ENCODE measurements around the gene UNKL.

The UNKL gene

DNA sequence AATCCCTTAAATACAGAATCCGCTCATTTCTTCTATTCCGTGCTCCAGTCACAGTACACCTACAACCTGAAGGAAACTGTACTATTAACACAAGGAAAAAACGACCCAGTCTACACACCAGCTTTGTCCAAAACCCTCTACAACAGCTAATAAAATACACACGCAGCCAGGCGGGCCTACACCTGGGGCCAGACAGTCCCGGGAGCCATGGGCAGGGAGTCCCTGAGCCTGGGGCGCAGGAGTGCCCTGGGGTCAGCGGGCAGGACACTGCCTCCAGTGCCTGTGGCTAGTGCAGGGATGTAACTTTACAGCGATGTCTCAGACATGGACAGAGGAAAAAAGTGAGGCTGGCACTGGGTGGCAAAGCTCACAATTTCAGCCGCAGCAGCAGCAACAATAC is 34.3 kb downstream of the UNKL start:
- TF ChIP-seq, protein P1, sequence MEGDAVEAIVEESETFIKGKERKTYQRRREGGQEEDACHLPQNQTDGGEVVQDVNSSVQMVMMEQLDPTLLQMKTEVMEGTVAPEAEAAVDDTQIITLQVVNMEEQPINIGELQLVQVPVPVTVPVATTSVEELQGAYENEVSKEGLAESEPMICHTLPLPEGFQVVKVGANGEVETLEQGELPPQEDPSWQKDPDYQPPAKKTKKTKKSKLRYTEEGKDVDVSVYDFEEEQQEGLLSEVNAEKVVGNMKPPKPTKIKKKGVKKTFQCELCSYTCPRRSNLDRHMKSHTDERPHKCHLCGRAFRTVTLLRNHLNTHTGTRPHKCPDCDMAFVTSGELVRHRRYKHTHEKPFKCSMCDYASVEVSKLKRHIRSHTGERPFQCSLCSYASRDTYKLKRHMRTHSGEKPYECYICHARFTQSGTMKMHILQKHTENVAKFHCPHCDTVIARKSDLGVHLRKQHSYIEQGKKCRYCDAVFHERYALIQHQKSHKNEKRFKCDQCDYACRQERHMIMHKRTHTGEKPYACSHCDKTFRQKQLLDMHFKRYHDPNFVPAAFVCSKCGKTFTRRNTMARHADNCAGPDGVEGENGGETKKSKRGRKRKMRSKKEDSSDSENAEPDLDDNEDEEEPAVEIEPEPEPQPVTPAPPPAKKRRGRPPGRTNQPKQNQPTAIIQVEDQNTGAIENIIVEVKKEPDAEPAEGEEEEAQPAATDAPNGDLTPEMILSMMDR (IDR thresholded peaks at IDR 0.05; ENCODE audit: insufficient read depth, low read length, poor library complexity, severe bottlenecking) = no peak
- TF ChIP-seq EZH2phosphoT487 (conservative IDR thresholded peaks at IDR 0.05; ENCODE audit: low read length) = no peak
- Histone ChIP-seq H3K9me3 (ENCODE audit: insufficient read depth, low read length) (no peaks in the 10 kb centered on the region), H3K9ac (ENCODE audit: low read length) (peak overlapping the region; percentile 79), H4K20me1 (ENCODE audit: low read depth, low read length) (no peaks in the 10 kb centered on the region), H3F3A (ENCODE audit: insufficient read depth) (no peaks in the 10 kb centered on the region), H3K27ac (ENCODE audit: low read depth, low read length) (no peak overlapping the region), H3K79me2 (ENCODE audit: insufficient read depth, low read length) (peaks cover 11% of the 10 kb centered on the region; the same call in 1 of the 2 replicates), H3K4me2 (ENCODE audit: low read depth, low read length, poor library complexity, severe bottlenecking) (peak overlapping the region; percentile 57), H2AFZ (ENCODE audit: low read depth, low read length, severe bottlenecking) (peak overlapping the region; percentile 83), H3K9me2 (replicated peaks; ENCODE audit: insufficient read depth, low read length) (no peaks in the 10 kb centered on the region), H3K4me3 (ENCODE audit: insufficient read depth, low read length, poor library complexity, severe bottlenecking) (peak overlapping the region; percentile 52), H3K36me3 (ENCODE audit: low read length) (no peaks in the 10 kb centered on the region), H3K27me3 (ENCODE audit: low read length) (no peaks in the 10 kb centered on the region)

DNA sequence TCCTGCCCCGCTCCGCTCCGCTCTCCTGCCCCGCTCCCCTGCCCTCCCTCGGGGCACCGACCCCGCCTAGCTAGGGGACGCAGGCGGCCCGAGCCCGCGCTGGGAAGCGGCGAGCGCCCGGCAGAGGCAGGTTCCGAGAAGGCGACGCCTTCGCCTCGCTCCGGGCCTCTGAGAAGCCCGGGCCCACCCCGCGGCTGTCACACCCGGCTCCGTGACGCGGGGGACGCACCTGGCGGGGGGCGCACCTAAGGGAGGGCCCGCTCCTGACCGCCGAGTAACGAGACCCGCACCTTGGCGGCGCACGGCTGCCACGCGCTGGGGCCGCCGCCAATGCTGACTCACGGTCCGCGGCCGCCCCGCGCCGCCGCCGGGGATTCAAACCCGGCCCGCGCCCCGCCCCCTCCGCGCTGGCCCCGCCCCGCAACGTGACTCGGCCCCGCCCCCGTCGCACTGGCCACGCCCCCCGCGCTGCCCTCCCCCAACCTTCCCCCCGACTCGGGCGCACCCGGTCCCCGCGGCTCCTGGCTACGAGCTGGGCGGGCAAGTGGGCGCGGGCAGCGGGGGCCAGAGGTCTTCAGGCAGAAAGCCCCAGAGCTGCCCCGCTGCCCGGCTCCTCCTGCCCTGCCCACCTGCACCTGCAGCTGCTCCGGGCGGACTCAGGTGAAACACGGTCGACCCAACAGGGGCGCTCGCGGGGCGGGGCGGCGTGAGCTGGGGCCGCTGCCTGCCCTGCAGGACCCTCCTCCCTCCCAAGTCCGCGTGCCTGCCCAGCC is 35.0 kb downstream of the UNKL start:
- Histone ChIP-seq H3K4me2 (ENCODE audit: low read depth, low read length, poor library complexity, severe bottlenecking) (peak overlapping the region; percentile 57), H4K20me1 (ENCODE audit: low read depth, low read length) (no peaks in the 10 kb centered on the region), H3F3A (ENCODE audit: insufficient read depth) (no peaks in the 10 kb centered on the region), H3K27me3 (ENCODE audit: low read length) (no peaks in the 10 kb centered on the region), H3K4me3 (ENCODE audit: insufficient read depth, low read length, poor library complexity, severe bottlenecking) (peak overlapping the region; percentile 76), H3K9ac (ENCODE audit: low read length) (peak overlapping the region; percentile 79), H3K9me2 (replicated peaks; ENCODE audit: insufficient read depth, low read length) (no peaks in the 10 kb centered on the region), H3K36me3 (ENCODE audit: low read length) (no peaks in the 10 kb centered on the region), H3K9me3 (ENCODE audit: insufficient read depth, low read length) (no peaks in the 10 kb centered on the region), H2AFZ (ENCODE audit: low read depth, low read length, severe bottlenecking) (peak overlapping the region; percentile 83), H3K79me2 (ENCODE audit: insufficient read depth, low read length) (peaks cover 11% of the 10 kb centered on the region; the same call in 1 of the 2 replicates), H3K27ac (ENCODE audit: low read depth, low read length) (no peak overlapping the region; the same call in 1 of the 2 replicates)
- TF ChIP-seq EZH2phosphoT487 (conservative IDR thresholded peaks at IDR 0.05; ENCODE audit: low read length) = no peak
- TF ChIP-seq, protein P1 (IDR thresholded peaks at IDR 0.05; ENCODE audit: insufficient read depth, low read length, poor library complexity, severe bottlenecking) = peak; percentile 12

DNA sequence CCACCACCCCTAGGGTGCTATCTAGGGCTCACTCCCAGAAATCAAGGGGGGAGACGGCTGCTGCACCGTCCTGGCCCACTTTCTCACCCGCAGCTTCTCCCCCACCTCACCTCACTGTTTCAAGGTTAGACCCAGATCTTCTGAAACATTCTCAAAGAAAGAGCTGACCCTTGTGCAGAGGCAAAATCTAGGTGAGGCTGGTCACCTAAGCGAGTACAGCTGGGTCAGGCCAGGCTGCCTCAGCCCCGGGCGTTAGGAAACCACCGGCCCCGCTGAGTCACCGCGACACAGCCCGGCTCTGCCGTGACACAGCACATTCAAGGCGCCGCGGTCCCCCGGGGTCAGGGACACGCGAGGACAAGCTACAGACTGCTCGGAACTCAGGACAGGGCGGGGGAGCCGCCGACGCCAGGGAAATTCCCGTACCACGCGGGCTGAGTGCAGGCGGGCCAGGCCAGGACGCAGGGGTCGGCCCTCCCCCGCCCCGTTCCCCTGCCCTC is 35.6 kb downstream of the UNKL start:
- Histone ChIP-seq H2AFZ (ENCODE audit: low read depth, low read length, severe bottlenecking) (peak overlapping the region; percentile 69), H3K9me3 (ENCODE audit: insufficient read depth, low read length) (no peaks in the 10 kb centered on the region), H3K27me3 (ENCODE audit: low read length) (no peaks in the 10 kb centered on the region), H3K4me3 (ENCODE audit: insufficient read depth, low read length, poor library complexity, severe bottlenecking) (peak overlapping the region; percentile 76), H3K27ac (ENCODE audit: low read depth, low read length) (no peak overlapping the region; the same call in 1 of the 2 replicates), H4K20me1 (ENCODE audit: low read depth, low read length) (no peaks in the 10 kb centered on the region), H3K9me2 (replicated peaks; ENCODE audit: insufficient read depth, low read length) (no peaks in the 10 kb centered on the region), H3K79me2 (ENCODE audit: insufficient read depth, low read length) (peaks cover 11% of the 10 kb centered on the region; the same call in 1 of the 2 replicates), H3F3A (ENCODE audit: insufficient read depth) (no peaks in the 10 kb centered on the region), H3K4me2 (ENCODE audit: low read depth, low read length, poor library complexity, severe bottlenecking) (peak overlapping the region; percentile 57), H3K9ac (ENCODE audit: low read length) (peak overlapping the region; percentile 79), H3K36me3 (ENCODE audit: low read length) (no peaks in the 10 kb centered on the region)
- TF ChIP-seq EZH2phosphoT487 (conservative IDR thresholded peaks at IDR 0.05; ENCODE audit: low read length) = no peak
- TF ChIP-seq, protein P1 (IDR thresholded peaks at IDR 0.05; ENCODE audit: insufficient read depth, low read length, poor library complexity, severe bottlenecking) = no peak
